NCI-H446 treated with DMSO at 0.1 percent for 48 hours (cell line): Measurements from ENCODE around the gene AURKA.
"Not testable (repeated sequence)": the region's sequence is repeated elsewhere in the genome, so short reads cannot be mapped to it uniquely, and the experiment has no call there.

ENCODE experiments used
- DNase-seq: peaks from one replicate; lab custom pipeline; 2025; lab: John Stamatoyannopoulos, UW

The AURKA gene

DNA sequence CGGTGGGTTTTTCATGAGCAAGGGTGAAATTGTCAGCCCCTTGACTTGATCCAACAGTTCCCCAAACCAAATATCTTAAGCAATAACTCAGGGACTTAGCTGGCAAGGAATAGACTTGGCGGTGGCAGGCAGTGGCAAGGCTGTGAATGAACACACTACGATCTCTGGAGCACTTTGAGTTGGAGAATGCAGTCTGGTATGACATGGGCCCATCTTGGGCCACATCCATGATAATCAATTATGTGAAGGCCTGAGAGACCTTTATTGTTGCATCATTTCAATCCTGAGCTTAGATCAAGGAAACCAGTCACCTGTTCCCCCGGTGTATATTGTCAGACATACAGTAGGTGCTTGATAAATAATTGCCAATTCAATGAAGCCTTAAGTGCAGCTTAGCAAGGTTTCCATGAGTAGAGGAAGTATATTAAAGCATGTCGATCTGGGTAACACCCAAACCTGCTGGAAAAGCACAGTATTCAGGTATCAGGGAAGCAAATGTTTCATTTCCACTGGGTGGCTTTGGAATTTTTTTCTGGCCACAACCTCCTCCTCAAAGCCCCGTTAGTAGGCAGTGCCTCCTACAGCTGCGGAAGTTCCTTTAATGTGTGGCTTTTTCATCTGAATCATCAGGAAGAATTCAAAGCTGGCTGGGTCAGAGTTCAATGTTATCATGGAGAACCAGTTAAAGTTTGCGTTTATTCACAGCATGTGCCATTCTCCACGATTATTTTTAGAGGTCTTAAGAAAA, 30.2 kb upstream of the AURKA start:
- DNase-seq, result no peak

DNA sequence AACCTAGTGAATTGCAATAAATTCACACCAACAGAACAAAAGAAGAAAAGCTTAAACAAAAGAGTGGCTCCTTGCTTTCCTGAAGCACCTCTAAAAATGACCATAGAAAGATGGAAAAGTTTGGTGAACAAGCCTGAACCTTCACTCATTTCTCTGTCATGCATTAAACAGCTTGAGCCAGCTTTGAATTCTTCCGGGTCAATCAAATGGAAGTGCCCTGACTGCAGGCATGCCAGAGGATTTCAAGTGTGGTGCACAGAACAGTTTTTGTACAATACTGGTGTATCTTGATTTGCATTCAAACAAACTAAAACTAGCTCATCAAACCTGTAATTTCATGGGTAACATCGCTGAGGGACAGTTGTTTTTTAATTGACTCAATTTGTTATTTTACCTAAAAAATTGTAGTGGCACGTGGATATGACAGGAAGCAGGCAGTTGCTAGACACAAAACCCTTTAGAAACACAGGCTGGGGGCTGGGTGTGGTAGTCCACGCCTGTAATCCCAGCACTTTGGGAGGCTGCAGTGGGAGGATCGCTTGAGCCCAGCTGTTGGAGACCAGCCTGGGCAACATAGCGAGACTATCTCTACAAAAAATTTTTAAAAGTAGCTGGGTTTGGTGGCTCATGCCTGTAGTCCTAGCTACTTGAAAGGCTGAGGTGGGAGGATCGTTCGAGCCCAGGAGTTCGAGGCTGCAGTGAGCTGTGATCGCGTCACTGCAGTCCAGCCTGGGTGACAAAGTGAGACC, 29.1 kb upstream of the AURKA start:
- DNase-seq, result no peak

DNA sequence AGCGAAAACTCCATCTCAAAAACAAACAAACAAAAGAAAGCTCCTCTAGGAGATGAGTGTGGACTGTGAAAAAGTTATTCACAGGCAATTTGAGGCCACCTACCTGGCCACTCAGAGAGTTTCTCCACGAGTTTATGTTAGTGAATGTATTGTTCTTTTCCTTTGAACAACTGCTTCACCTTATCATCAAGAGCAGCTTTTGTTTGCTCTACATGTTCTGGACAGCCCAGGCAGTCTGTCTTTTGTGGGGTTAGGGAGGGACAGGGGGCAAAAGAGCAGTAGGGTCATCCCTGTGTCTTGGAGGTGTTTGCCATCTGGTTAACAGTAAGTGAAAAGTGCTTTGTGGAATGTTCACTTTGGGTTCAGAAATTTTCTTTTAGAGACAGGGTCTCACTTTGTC, 28.0 kb upstream of the AURKA start:
- DNase-seq, result no peak

GRCh38 chr20:56418385-56418861, 26.4 kb upstream of the AURKA start:
- no peak for DNase-seq

DNA sequence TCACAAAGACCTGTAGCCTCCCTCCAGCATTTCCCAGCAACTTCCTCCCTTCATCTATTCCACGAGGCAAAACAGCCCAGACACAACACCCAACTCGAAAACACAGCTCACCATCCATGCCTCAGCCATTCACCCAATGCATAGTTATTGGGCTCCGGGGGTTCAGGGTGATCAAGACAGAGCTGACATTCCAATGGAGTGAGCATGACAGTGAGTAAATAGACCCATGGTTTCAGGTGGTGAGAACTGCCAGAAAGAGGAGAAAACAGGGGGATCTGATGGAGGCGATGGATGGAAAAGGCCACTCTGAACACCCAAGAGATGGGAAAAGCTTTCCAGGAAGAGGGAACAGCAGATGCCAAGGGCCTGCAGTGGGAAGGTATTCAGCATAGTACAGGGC, 25.9 kb upstream of the AURKA start:
- no peak for DNase-seq

- no peak for DNase-seq
Measured at GRCh38 chr20:56417402-56417801, 25.4 kb upstream of the AURKA start.

- no peak for DNase-seq
Measured at GRCh38 chr20:56414842-56415765, 23.1 kb upstream of the AURKA start.

DNA sequence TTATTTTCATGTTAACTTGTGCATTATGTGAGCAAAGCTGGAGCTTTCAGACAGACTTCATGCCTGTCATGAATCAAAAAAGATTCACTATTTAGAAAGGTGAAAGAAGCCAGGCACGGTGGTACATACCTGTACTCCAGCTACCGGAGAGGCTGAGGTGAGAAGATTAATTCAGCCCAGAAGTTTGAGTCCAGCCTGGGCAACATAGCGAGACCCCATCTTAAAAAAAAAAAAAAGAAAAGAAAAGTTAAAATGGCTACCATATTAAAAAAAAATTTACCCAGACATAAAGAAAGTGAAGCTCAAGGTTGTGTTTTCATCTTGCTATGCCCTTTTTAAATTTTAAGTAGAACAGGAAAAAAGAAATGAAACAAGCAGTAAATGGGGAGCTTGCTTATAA, 20.9 kb upstream of the AURKA start:
- no peak for DNase-seq

GRCh38 chr20:56412473-56412790, 20.4 kb upstream of the AURKA start:
- no peak for DNase-seq

- no peak for DNase-seq
Measured at GRCh38 chr20:56411759-56412472, 19.9 kb upstream of the AURKA start, which contains the start of gene CASS4. Gene CASS4 (plus strand): TSS chr20:56412260. CDS start chr20:56412459, 199 bp downstream.

- not testable (repeated sequence) for DNase-seq
Measured at GRCh38 chr20:56411287-56411686, 19.3 kb upstream of the AURKA start.

DNA sequence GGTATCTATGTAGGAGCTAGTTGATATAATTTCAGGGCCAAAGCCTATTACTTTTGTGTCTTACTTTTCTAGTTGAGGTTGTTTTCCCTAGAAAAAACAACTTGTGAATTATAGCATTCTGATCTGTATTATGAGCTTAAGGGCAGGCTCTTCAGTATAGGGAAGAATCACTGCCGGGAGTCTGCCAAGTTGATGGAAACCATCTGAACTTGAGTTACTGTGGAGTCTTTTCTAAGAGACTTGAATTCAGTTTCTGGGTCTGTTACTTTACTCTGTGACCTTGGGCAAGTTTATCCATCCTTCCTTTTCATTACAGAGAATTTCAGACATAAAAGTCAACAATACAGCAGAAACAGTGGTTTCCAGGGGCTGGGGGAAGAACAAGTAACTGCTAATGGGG, 17.9 kb upstream of the AURKA start:
- no peak for DNase-seq

GRCh38 chr20:56409521-56409920, 17.5 kb upstream of the AURKA start:
- DNase-seq, result no peak

DNA sequence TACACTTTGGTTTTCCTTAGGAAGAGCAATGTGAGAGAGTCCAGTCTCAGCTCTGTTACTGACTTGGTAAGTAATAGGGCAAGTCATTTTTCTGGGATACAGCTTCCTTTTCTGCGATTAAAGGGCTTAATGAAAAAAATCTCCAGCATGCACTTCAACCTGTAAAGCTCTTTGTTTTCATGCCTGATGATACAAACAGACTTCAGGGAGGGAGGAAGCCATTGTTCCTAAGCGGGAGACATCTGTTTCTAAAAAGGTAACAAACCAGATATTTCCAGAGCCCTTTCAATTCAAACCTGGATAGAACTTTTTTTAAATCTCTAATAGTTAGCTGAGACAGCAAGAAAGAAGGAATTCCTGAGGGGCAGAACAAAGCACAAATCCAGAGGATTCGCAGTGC, 14.9 kb upstream of the AURKA start:
- no peak for DNase-seq

- DNase-seq, result not testable (repeated sequence)
Measured at GRCh38 chr20:56405356-56405755, 13.3 kb upstream of the AURKA start.

GRCh38 chr20:56403465-56403864, 11.4 kb upstream of the AURKA start:
- no peak for DNase-seq

- DNase-seq, result peak; percentile 2
Measured at GRCh38 chr20:56400001-56400640, 8.1 kb upstream of the AURKA start.

DNA sequence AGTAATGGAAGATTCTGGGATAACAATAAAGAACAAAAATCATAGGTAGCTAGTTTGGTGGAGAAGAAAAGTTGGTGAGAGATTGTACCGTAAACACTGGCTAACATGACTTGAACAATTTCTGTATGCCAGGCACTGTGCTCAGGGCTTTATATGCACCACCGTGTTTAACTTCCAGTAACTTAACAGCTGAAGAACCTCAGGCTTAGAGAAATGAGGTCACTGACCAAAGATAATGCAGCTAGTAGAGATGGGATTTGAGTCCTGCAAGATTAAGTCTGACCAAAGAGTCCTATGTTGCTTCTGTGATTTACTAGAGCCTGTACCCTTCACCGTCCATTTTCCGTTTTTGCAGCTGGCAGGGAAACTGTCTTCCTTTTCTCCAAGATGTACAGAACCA, 3.2 kb upstream of the AURKA start:
- DNase-seq, result no peak

- no peak for DNase-seq
Measured at GRCh38 chr20:56393653-56394052, 1.6 kb upstream of the AURKA start.

- peak; percentile 1 for DNase-seq
Measured at GRCh38 chr20:56392881-56393482, 967 bp upstream of the AURKA start.

GRCh38 chr20:56391596-56392131, 351 bp downstream of the AURKA start:
- no peak for DNase-seq
